Keratinocyte (primary cell): ENCODE results near the gene UBAC2. TPM values are rescaled to one million over a fixed set of nuclear protein-coding genes. Genes with fewer than 3 reads are reported as not detected.

Experiments
- DNase-seq: peaks from one replicate; pipeline ENCODE4 v3.0.0-alpha.2; 2011; ENCODE audit warnings: low read depth, missing footprints, low spot score
- FAIRE-seq: peaks from 2 replicates; lab custom pipeline; 2011; peaks lifted over from hg19 to GRCh38; lab: Jason Lieb, UNC
- H2AFZ ChIP-seq: 2 replicates; pipeline ENCODE4 v1.6.0; 2012; ENCODE audit warnings: low read length, control low read depth, inconsistent platforms; ENCODE audit not compliant: control insufficient read depth
- H3K27ac ChIP-seq: 2 replicates; pipeline ENCODE4 v1.5.1; 2011; ENCODE audit warnings: low read length; ENCODE audit not compliant: control insufficient read depth, insufficient read depth
- H3K27me3 ChIP-seq: 3 replicates; pipeline ENCODE4 v1.6.0; 2011; ENCODE audit warnings: low read length; ENCODE audit not compliant: control insufficient read depth, insufficient read depth; ENCODE audit errors: extremely low read depth
- H3K36me3 ChIP-seq, 2 experiments: 2 replicates in 1 of 2; 3 replicates in 1 of 2; pipeline ENCODE4 v1.5.1; 2011; ENCODE audit warnings: low read length in 2 of 2, mild to moderate bottlenecking in 1 of 2; ENCODE audit not compliant: control insufficient read depth in 2 of 2, insufficient read depth in 2 of 2; ENCODE audit errors: extremely low read depth in 1 of 2
- H3K4me1 ChIP-seq: 3 replicates; pipeline ENCODE4 v1.5.1; 2011; ENCODE audit warnings: low read length; ENCODE audit not compliant: control insufficient read depth, insufficient read depth; ENCODE audit errors: extremely low read depth
- H3K4me2 ChIP-seq: 3 replicates; pipeline ENCODE4 v1.6.0; 2011; ENCODE audit warnings: low read depth, low read length; ENCODE audit not compliant: control insufficient read depth, insufficient read depth; ENCODE audit errors: extremely low read depth
- H3K4me3 ChIP-seq, 3 experiments: fragments of 200-600 bp in 1 of 3; sonication (generic) in 1 of 3; 2 replicates in 2 of 3; 3 replicates in 1 of 3; pipeline ENCODE4 v1.5.1; 2011 to 2016; ENCODE audit warnings: low read length in 3 of 3, mild to moderate bottlenecking in 3 of 3, control low read depth in 2 of 3, inconsistent platforms in 1 of 3, low read depth in 1 of 3, mixed read lengths in 1 of 3, mixed run types in 1 of 3, moderate library complexity in 1 of 3; ENCODE audit not compliant: control insufficient read depth in 2 of 3, insufficient read depth in 2 of 3; ENCODE audit errors: extremely low read depth in 1 of 3
- H3K79me2 ChIP-seq: 2 replicates; pipeline ENCODE4 v1.6.0; 2012; ENCODE audit warnings: low read length; ENCODE audit not compliant: control insufficient read depth, insufficient read depth
- H3K9ac ChIP-seq: 3 replicates; pipeline ENCODE4 v1.6.0; 2011; ENCODE audit warnings: low read length; ENCODE audit not compliant: control insufficient read depth, insufficient read depth; ENCODE audit errors: extremely low read depth
- H3K9me1 ChIP-seq: 3 replicates; pipeline ENCODE4 v1.6.0; 2011; ENCODE audit warnings: low read length; ENCODE audit not compliant: control insufficient read depth, insufficient read depth; ENCODE audit errors: extremely low read depth
- H3K9me3 ChIP-seq: 2 replicates; pipeline ENCODE4 v1.5.1; 2012; ENCODE audit warnings: low read depth, low read length; ENCODE audit not compliant: control insufficient read depth
- H4K20me1 ChIP-seq: 3 replicates; pipeline ENCODE4 v1.6.0; 2011; ENCODE audit warnings: low read length; ENCODE audit not compliant: control insufficient read depth, insufficient read depth; ENCODE audit errors: extremely low read depth
- EZH2 ChIP-seq: IDR thresholded peaks from one replicate; pipeline ENCODE4 v1.6.1; 2012; ENCODE audit warnings: inconsistent platforms, mild to moderate bottlenecking, low read length, moderate library complexity
- dilution Hi-C: fragments of 300-500 bp; cut with MboI; formaldehyde crosslinking; loops from one replicate; pipeline ENCODE4 v1.7.0; 2020; ENCODE audit warnings: low sequenced_read_pairs; ENCODE audit not compliant: extremely low pct_ligation_motif_present
- polyA plus RNA-seq, 5 experiments: library from polyadenylated mRNA; depleted of rRNA in 3 of 5; stranded (reverse) in 3 of 5; stranded (forward) in 1 of 5; unstranded in 1 of 5; fragments of >200 nt; gene quantifications; 1 replicate in 1 of 5; 2 replicates in 3 of 5; 3 replicates in 1 of 5; pipeline versions ENCODE4 v1.2.1 to v1.2.3, GENCODE V29; 2011 to 2012; ENCODE audit warnings: missing spikeins in 2 of 5, low read depth in 1 of 5, low replicate concordance in 1 of 5
- TF ChIP-seq, protein P1 (sequence below), 3 experiments: IDR thresholded peaks in 1 of 3; conservative IDR thresholded peaks in 1 of 3; optimal IDR thresholded peaks in 1 of 3; 2 replicates in 2 of 3; 3 replicates in 1 of 3; pipeline versions ENCODE3 to v1.5.1; 2011; ENCODE audit warnings: low read length in 3 of 3, mild to moderate bottlenecking in 3 of 3, moderate library complexity in 2 of 3, control low read depth in 1 of 3, inconsistent platforms in 1 of 3; ENCODE audit not compliant: insufficient read depth in 2 of 3; ENCODE audit errors: extremely low read depth in 1 of 3

The UBAC2 gene
- polyA plus RNA-seq, 1 donor (not counting 4 experiments of a cell fraction or from before 2014, with no cell fraction given): 104 TPM

DNA sequence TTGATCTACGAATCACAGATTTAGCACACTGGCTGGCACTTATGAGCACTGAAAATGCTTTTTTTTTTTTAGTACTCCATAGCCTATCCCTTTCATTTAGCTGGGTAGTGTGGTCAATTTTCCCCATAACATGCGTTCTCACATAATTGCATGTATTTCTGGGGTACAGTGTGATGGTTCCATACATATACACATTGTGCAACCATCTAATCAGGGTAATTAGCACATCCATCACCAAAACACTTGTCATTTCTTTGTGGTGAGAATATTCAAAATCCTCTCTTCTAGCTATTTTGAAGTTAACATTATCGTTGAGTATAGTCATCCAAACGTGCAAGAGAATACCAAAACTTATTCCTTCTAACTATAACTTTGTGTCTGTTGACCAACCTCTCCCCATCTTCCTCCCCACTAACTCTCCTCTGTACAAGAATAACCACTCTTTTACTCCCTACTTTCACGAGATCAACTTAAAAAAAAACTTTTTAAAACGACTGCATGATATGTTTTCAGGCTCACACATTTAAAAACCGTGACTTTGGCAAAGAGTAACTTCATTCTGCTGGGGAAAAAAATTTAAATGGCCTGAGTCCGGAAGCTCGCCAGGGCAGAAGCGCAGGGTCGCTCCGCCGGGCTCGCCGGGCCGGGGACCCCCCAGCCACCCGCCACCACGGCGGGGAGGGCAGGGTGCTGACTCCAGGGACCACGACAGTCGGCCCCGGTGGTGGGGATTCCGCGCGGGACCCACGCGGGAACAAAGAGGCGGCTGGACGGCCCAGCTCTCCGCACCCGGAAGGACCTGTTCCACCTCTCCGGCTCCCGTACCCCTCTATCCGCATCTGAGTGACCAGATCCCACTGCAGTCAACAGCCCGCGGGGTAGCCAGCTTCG lies 868 bp upstream of the UBAC2 start:
- peaks cover 40% of the 10 kb centered on the region for H3K79me2 ChIP-seq
- peaks cover 44% of the 10 kb centered on the region for H3K4me1 ChIP-seq
- H3K4me3 ChIP-seq: peak overlapping the region; percentile 93 to 96 (median 94)
- H3K27ac ChIP-seq: peak overlapping the region; percentile 92
- peak overlapping the region; percentile 97 for H3K9ac ChIP-seq
- DNase-seq (no peak), FAIRE-seq (no peak)
- no peaks in the 10 kb centered on the region for H4K20me1 ChIP-seq
- dilution Hi-C loops: no loop called here
- no peaks in the 10 kb centered on the region for H3K9me3 ChIP-seq
- H3K36me3 ChIP-seq: no peaks in the 10 kb centered on the region
- H3K27me3 ChIP-seq: no peaks in the 10 kb centered on the region
- TF ChIP-seq EZH2: no peak
- TF ChIP-seq, protein P1, sequence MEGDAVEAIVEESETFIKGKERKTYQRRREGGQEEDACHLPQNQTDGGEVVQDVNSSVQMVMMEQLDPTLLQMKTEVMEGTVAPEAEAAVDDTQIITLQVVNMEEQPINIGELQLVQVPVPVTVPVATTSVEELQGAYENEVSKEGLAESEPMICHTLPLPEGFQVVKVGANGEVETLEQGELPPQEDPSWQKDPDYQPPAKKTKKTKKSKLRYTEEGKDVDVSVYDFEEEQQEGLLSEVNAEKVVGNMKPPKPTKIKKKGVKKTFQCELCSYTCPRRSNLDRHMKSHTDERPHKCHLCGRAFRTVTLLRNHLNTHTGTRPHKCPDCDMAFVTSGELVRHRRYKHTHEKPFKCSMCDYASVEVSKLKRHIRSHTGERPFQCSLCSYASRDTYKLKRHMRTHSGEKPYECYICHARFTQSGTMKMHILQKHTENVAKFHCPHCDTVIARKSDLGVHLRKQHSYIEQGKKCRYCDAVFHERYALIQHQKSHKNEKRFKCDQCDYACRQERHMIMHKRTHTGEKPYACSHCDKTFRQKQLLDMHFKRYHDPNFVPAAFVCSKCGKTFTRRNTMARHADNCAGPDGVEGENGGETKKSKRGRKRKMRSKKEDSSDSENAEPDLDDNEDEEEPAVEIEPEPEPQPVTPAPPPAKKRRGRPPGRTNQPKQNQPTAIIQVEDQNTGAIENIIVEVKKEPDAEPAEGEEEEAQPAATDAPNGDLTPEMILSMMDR (optimal IDR thresholded peaks at IDR 0.05 in 1 of 3, IDR thresholded peaks at IDR 0.05 in 1 of 3, conservative IDR thresholded peaks at IDR 0.05 in 1 of 3; ENCODE audit: extremely low read depth in 1 of 3, insufficient read depth in 2 of 3, low read length in 3 of 3): no peak
- no peaks in the 10 kb centered on the region for H3K9me1 ChIP-seq
- peak overlapping the region; percentile 89 for H3K4me2 ChIP-seq
- peak overlapping the region; percentile 93 for H2AFZ ChIP-seq

DNA sequence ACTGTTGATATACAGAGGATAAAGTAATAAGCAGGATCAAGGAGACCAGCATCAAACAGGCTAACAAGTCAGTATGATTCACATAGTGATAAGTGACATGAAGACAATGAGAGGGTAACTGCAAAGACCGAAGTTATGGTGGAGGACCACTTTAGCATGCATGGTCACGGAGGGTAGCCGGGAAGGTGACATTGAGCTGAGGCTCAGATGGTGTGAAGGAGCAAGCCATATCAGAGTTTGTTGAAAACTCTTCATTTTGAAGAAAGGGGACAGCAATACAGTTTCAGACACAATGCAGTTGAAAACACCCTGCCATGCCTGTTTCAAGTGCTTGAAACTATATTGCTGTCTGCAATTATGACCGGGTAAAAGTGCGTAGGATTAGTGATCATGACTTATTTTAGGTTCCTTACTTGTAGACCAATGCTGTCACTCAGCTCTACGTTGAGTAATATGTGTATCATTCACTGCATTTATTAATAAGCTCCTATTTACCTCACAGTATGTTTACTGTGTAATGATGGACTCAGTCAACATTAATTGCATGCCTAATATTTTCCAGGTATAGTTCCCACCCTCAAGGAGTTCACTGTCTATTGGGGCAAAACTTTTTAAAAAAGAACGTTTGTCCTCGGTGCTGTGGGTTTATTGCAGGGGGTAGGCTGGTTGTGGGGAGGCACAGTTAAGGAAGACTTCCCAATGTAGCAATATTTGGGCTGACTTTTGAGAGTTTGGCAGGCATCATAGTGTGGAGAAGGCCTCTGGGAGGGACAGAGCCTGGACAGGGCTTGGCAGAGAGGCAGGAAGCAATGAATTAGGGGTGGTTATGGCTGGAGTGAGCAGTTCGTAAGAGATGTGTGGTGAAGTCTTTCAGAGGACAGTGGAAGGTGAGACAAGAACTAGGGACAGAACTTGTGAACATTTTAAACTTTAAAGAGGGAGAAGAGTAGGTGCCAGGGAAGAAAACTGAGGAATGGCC lies 3.2 kb downstream of the UBAC2 start:
- FAIRE-seq (no peak), DNase-seq (no peak)
- H3K79me2 ChIP-seq: peaks cover 73% of the 10 kb centered on the region
- H3K9ac ChIP-seq: no peak overlapping the region
- H3K4me2 ChIP-seq: no peak overlapping the region
- dilution Hi-C loops: no loop called here
- no peaks in the 10 kb centered on the region for H3K9me3 ChIP-seq
- H3K27ac ChIP-seq: no peak overlapping the region
- H4K20me1 ChIP-seq: peaks cover 2% of the 10 kb centered on the region
- no peaks in the 10 kb centered on the region for H3K9me1 ChIP-seq
- H2AFZ ChIP-seq: no peak overlapping the region
- H3K4me1 ChIP-seq: peaks cover 32% of the 10 kb centered on the region
- H3K27me3 ChIP-seq: no peaks in the 10 kb centered on the region
- TF ChIP-seq EZH2: no peak
- TF ChIP-seq, protein P1 (optimal IDR thresholded peaks at IDR 0.05 in 1 of 3, IDR thresholded peaks at IDR 0.05 in 1 of 3, conservative IDR thresholded peaks at IDR 0.05 in 1 of 3; ENCODE audit: extremely low read depth in 1 of 3, insufficient read depth in 2 of 3, low read length in 3 of 3): no peak
- no peak overlapping the region for H3K4me3 ChIP-seq
- H3K36me3 ChIP-seq: peaks cover 3 to 6% of the 10 kb centered on the region in 2 experiments
